B cell (primary cell): Measurements from ENCODE around the gene GASK1A.

Source experiments
- CTCF ChIP-seq: fragments of 200-600 bp; IDR thresholded peaks from one replicate; pipeline ENCODE4 v1.8.0; 2022; ENCODE audit warnings: antibody characterized with exemption, mild to moderate bottlenecking
- EZH2 ChIP-seq: IDR thresholded peaks from 2 replicates; pipeline ENCODE4 v1.6.1; 2012; ENCODE audit warnings: borderline replicate concordance, low read depth, mild to moderate bottlenecking, moderate library complexity, low read length; ENCODE audit not compliant: insufficient read depth, poor library complexity, severe bottlenecking

- TF ChIP-seq EZH2, result no peak
- TF ChIP-seq CTCF, result no peak
These were observed 42.7 kb upstream of the GASK1A start for GRCh38 chr3:42936157-42936981.
